ENCODE results near the gene PRKG1. TPM values are rescaled to one million over a fixed set of nuclear protein-coding genes. Genes with fewer than 3 reads are reported as not detected.

PRKG1 gene
- total and polyA plus RNA-seq, 2 of the 8 experiments (the other 6 are each of a cell fraction or from before 2014, with no cell fraction given), result 4.2 to 15.2 TPM

DNA sequence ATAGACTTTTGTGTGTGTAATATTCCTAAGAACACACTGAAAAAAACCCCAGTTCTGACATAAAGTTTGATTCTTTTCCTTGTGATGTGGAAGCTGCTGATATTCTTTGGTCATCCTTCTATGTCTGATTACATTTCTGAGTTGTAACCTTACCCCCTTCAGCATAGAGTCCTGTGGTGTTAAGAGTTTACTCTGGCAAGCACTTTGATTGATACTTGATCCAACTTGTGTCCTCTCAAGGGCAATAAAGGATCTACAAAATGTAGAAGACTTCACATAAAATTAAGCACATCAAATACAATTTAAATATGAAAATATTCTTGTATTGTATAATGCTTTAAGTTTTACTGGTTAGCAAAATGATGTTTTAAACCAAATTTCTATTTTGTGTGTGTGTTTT lies 1018.1 kb downstream of the PRKG1 start:
- H2AK5ac ChIP-seq (ENCODE audit: low read depth, low read length), result no peak overlapping the region
- no peak overlapping the region for H3K4me3 ChIP-seq (ENCODE audit: extremely low read depth in 1 of 4, insufficient read depth in 2 of 4, low read depth in 3 of 4, low read length in 4 of 4)
- no peaks in the 10 kb centered on the region for H4K20me1 ChIP-seq (replicated peaks in 1 of 2; ENCODE audit: control insufficient read depth in 1 of 2, insufficient read depth in 2 of 2, low read length in 2 of 2)
- no peak overlapping the region for H2BK12ac ChIP-seq (ENCODE audit: low read depth, low read length)
- H3K23ac ChIP-seq (ENCODE audit: insufficient read length), result no peak overlapping the region
- no peak overlapping the region for H3K14ac ChIP-seq (ENCODE audit: insufficient read length)
- peaks cover 0 to 3% (median 3%) of the 10 kb centered on the region in 4 experiments; a peak in 2 of 7 replicates for H3K4me1 ChIP-seq (replicated peaks in 1 of 4; ENCODE audit: control insufficient read depth in 3 of 4, insufficient read depth in 4 of 4, low read length in 3 of 4)
- ChIA-PET CTCF (ENCODE audit: partially characterized antibody) (no interaction called here), POLR2A (ENCODE audit: partially characterized antibody) (no interaction called here)
- no peak overlapping the region for H3K4ac ChIP-seq (replicated peaks; ENCODE audit: insufficient read length, low read depth, low read length)
- H3K36me3 ChIP-seq (ENCODE audit: control insufficient read depth in 2 of 4, insufficient read depth in 4 of 4, low read length in 3 of 4), result no peaks in the 10 kb centered on the region
- H3K18ac ChIP-seq (ENCODE audit: extremely low read depth, low read length), result no peak overlapping the region
- H2BK20ac ChIP-seq (ENCODE audit: low read length), result no peak overlapping the region
- no peak overlapping the region for H3K9ac ChIP-seq (replicated peaks in 1 of 4; ENCODE audit: extremely low read depth in 1 of 4, low read depth in 3 of 4, low read length in 3 of 4)
- no peaks in the 10 kb centered on the region for H3K23me2 ChIP-seq (ENCODE audit: low read depth, low read length)
- H2AFZ ChIP-seq (ENCODE audit: low read length), result no peak overlapping the region
- no peak overlapping the region for H3K56ac ChIP-seq (replicated peaks; ENCODE audit: insufficient read length, low read depth, low read length)
- H3K9me3 ChIP-seq (ENCODE audit: insufficient read depth in 2 of 2, low read depth in 1 of 2, low read length in 1 of 2), result 0 out of 4 replicates have a peak, but pooled peaks cover 0 to 4% of the 10 kb centered on the region in 2 experiments
- no peak overlapping the region for H4K5ac ChIP-seq (ENCODE audit: insufficient read length, low read depth, low read length)
- H2BK5ac ChIP-seq (ENCODE audit: low read depth, low read length), result no peak overlapping the region
- no peaks in the 10 kb centered on the region for H3K79me2 ChIP-seq (ENCODE audit: control insufficient read depth in 1 of 2, insufficient read depth in 2 of 2, low read length in 2 of 2)
- DNase-seq (ENCODE audit: low read depth in 1 of 2, low spot score in 2 of 2) (no peak), FAIRE-seq (no peak)
- H3K79me1 ChIP-seq (ENCODE audit: low read depth, low read length), result no peaks in the 10 kb centered on the region
- H4K91ac ChIP-seq (replicated peaks; ENCODE audit: insufficient read length, low read length), result no peak overlapping the region
- no peak overlapping the region for H3K27ac ChIP-seq (ENCODE audit: low read depth, low read length)
- H2BK120ac ChIP-seq (replicated peaks; ENCODE audit: low read depth, low read length), result no peak overlapping the region
- H2BK15ac ChIP-seq (ENCODE audit: low read length), result no peak overlapping the region
- no peak overlapping the region for H4K8ac ChIP-seq (ENCODE audit: extremely low read depth, insufficient read depth, low read length)
- H3K4me2 ChIP-seq (ENCODE audit: insufficient read depth in 1 of 2, low read depth in 2 of 2, low read length in 2 of 2), result no peak overlapping the region
- H3K27me3 ChIP-seq (replicated peaks in 1 of 4; ENCODE audit: control insufficient read depth in 3 of 4, extremely low read depth in 1 of 4, insufficient read depth in 3 of 4, low read length in 3 of 4), result no peaks in the 10 kb centered on the region
- no peak for TF ChIP-seq FOSL1 (IDR thresholded peaks at IDR 0.05; ENCODE audit: insufficient read depth, low read depth, low read length)
- TF ChIP-seq USF2 (IDR thresholded peaks at IDR 0.05; ENCODE audit: low read length), result no peak
- no peak for TF ChIP-seq SUZ12 (IDR thresholded peaks at IDR 0.05; ENCODE audit: low read length)
- TF ChIP-seq POLR2A (IDR thresholded peaks at IDR 0.05; ENCODE audit: control extremely low read depth in 1 of 2, low read depth in 2 of 2, low read length in 2 of 2), result no peak
- no peak for TF ChIP-seq TAF7 (optimal IDR thresholded peaks at IDR 0.05; ENCODE audit: borderline replicate concordance, low read depth, low read length)
- TF ChIP-seq SP1 (IDR thresholded peaks at IDR 0.05; ENCODE audit: low read depth, low read length), result no peak
- TF ChIP-seq, protein P1, sequence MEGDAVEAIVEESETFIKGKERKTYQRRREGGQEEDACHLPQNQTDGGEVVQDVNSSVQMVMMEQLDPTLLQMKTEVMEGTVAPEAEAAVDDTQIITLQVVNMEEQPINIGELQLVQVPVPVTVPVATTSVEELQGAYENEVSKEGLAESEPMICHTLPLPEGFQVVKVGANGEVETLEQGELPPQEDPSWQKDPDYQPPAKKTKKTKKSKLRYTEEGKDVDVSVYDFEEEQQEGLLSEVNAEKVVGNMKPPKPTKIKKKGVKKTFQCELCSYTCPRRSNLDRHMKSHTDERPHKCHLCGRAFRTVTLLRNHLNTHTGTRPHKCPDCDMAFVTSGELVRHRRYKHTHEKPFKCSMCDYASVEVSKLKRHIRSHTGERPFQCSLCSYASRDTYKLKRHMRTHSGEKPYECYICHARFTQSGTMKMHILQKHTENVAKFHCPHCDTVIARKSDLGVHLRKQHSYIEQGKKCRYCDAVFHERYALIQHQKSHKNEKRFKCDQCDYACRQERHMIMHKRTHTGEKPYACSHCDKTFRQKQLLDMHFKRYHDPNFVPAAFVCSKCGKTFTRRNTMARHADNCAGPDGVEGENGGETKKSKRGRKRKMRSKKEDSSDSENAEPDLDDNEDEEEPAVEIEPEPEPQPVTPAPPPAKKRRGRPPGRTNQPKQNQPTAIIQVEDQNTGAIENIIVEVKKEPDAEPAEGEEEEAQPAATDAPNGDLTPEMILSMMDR (IDR thresholded peaks at IDR 0.05; ENCODE audit: control extremely low read depth in 1 of 3, insufficient read depth in 1 of 3, low read depth in 1 of 3, low read length in 3 of 3), result no peak
- no peak for TF ChIP-seq MAFK (IDR thresholded peaks at IDR 0.05; ENCODE audit: low read depth, low read length)
- no peak for TF ChIP-seq BCL11A (IDR thresholded peaks at IDR 0.05; ENCODE audit: low read depth in 2 of 2, low read length in 2 of 2)
- TF ChIP-seq EP300 (IDR thresholded peaks at IDR 0.05; ENCODE audit: borderline replicate concordance in 1 of 2, low read depth in 2 of 2, low read length in 2 of 2), result no peak

Data from H1 (cell line).